Measurements from ENCODE around the gene B3GALT6. TPM values are rescaled to one million over a fixed set of nuclear protein-coding genes. Genes with fewer than 3 reads are reported as not detected.
A peak's percentile ranks its signal among the peaks of the same experiment; 100 is the strongest.

The B3GALT6 gene
- total RNA-seq, 1 donor from 2014 or later = 10.9 TPM

DNA sequence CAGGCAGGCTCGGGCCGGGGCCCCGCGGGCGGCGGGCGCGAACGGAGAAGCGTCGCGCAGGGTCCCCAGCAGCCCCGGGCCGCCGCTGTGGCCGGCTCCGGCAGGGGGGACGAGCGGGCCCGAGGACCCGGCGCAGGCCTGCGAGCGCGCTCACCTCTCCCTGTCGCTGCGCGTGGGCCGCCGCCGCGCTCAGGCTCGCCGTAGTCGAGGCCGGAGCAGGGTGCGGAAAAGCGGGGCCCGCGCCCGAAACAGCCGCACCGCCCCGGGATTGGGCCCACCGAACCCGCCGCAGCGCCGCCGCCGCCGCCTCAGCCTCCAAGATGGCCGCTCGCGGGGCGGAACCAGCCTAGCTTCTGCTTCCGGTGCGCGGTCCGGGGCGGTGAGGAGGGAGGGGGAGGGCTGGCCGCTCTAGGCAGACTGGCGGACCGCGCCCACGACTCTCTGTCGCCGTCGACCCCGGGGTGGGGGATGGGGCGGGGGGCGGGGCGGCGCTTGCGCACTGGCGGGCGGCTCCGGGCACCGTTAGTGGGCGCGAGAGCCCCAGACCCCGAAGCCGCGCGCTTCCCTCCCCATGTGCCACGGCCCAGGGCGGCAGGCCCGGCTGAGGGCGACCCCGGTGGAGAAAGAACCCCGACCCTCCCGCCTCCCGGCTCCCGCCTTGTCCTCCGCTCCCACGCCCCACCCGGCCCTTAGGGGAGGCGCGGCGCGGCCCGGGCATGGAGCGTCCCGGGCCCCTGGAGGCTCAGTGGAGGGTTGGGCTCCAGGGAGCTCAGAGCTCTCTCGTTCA, 41.7 kb downstream of the B3GALT6 start, which contains the start of gene UBE2J2:
Gene UBE2J2 (minus strand): TSS at position 343 of the 787 bp plus-strand sequence. CDS start 5,862 bp downstream, outside the sequence.
- DNase-seq (ENCODE audit: low spot score) (peak; percentile 97), ATAC-seq (peak; percentile 97)
- intact Hi-C loops (cut with DNase I) = no loop called here

DNA sequence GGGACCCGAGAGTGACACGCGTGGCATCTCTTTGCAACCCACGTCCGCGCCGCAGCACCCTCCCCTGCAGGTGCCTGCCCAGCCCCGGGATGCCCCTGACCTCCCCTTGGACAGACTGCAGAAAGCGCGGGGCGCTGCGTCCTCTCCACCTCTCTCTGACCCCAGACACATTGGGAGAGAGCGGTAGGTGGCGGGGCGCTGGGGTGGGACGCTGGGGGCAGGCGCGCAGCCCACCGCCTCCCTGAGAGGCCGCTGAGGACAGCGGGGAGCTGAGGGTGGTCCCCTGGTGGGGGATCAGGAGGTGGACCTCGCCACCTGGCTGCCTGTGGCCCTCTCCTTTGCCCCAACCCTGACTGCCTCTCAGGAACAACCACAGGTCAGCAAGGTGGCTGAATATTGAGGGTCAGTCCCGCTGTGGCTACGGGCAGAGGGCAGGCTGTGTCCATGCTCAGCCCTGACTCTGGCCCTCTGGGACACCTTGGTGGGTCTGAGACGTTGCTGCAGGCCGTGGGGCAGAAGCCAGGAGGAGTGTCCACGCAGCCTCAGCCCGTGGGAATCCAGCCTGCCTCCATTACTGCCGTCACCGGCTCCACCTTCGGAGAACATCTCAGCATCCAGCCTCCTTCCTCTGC, 42.4 kb downstream of the B3GALT6 start:
- peak; percentile 38 for ATAC-seq

DNA sequence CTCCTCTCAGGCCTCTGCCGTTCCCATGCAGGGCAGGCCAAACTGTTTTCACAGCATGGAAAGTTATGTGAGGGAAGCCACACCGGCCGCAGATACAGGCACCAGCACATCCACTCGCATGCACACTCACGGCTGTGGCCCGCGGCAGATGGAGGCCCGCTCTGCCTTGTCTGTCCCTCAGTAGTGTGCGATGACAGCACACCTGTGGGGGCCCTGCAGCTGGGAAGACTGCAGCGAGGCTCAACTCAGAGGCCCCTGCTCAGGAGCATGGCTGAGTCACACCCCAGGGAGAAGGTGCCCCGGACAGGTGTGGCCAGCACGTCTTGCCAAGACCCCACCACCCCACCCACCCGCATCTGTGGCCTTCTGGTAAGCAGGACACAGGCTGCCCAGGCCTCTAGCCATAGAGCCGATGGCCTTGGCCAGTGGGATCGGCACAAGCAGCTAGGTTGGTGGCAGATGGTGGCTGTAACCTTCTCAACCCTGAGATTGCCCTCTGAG, 42.9 kb downstream of the B3GALT6 start:
- ATAC-seq (no peak), DNase-seq (ENCODE audit: low spot score) (no peak)
- intact Hi-C loops (cut with DNase I) = no loop called here

More for the DNA sequence above, 42.4 kb downstream of the B3GALT6 start:
- intact Hi-C loops (cut with DNase I) = no loop called here
- no peak for DNase-seq (ENCODE audit: low spot score)

DNA sequence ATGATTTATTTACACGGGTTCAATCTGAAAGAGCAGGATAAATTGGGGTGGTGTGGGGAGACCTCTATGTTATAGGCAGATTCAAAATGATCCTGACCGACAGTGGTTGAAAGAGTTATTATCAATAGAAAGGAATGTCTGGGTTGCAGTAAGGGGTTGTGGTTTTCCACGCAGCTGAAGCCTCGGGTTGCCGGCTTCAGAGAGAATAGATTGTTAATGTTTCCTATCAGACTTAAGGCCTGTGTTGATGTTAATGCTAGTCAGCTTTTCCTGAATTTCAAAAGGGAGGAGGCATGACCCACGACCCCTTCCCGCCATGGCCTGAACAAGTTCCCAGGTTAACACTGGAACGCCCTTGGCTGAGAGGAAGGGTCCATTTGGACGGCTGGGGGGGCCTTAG, 43.8 kb downstream of the B3GALT6 start:
- DNase-seq (ENCODE audit: low spot score) = no peak
- intact Hi-C loops (cut with DNase I) = no loop called here
- no peak for ATAC-seq

DNA sequence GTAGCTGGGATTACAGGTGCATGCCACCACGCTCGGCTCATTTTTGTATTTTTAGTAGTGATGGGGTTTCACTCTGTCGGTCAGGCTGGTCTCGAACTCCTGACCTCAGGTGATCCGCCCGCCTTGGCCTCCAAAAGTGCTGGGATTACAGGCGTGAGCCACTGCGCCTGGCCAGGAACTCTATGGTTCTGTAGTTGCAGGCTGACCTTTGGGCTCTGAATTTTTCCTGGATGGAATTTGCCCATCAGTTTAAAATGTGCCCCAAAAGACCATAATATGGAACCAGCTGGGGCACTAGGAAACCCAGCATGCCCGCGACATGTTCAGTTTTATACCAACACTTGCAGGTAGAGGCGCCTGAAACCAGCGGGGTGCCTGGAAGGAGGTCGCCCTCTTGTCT, 46.6 kb downstream of the B3GALT6 start:
- intact Hi-C loops (cut with DNase I) = no loop called here
- no peak for DNase-seq (ENCODE audit: low spot score)
- ATAC-seq = no peak

DNA sequence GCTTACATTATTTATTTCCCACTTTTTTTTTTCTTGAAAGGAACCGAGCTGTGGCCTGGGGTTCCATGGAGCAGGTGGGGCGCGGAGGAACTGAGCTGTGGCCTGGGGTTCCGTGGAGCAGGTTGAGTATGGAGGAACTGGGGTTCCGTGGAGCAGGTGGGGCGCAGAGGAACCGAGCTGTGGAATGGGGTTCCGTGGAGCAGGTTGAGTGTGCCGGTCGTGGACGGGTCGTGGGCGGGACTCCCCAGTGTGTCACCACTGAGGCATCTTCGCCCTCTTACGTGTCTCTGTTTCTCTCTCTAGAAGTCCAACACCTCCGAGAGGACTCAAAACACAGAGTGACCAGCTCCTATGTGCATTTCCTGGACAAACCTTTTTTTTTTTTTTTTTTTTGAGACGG, 47.0 kb downstream of the B3GALT6 start:
- intact Hi-C loops (cut with DNase I) = no loop called here
- ATAC-seq = no peak
- no peak for DNase-seq (ENCODE audit: low spot score)

DNA sequence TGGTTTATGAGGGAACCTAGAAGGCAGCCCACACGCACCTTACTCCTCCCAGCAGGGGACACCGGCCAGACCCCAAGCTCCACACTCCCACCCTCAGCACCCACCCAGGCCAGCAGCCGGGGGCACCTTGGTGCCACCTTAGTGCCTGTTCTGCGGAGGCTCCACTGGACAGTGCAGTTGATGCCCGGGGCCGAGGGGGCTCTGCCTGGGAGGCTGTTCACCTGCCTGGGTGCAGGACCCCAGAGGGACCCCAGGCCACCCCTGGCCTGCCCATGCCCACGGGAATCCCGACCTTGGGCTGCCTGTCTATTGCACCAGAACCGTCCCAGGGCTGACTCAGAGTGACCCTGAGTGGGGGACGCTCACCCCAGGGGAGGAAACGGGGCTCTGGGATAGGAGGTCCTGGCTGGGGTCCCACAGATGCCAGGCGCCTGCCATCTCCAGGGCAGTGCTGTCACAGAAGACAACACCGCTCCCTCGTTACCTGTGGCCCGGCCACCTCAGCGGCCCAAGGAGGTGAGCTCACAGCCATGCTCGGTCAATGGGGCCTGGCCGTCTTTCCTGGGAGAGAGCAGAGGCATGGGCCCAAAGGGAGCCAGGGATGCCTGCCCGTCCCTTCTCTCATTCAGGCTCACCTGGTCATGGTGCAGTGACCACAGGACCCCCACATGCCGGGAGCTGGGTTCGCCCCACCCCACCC, 48.9 kb downstream of the B3GALT6 start:
- DNase-seq (ENCODE audit: low spot score) = no peak
- intact Hi-C loops (cut with DNase I) = no loop called here
- no peak for ATAC-seq

DNA sequence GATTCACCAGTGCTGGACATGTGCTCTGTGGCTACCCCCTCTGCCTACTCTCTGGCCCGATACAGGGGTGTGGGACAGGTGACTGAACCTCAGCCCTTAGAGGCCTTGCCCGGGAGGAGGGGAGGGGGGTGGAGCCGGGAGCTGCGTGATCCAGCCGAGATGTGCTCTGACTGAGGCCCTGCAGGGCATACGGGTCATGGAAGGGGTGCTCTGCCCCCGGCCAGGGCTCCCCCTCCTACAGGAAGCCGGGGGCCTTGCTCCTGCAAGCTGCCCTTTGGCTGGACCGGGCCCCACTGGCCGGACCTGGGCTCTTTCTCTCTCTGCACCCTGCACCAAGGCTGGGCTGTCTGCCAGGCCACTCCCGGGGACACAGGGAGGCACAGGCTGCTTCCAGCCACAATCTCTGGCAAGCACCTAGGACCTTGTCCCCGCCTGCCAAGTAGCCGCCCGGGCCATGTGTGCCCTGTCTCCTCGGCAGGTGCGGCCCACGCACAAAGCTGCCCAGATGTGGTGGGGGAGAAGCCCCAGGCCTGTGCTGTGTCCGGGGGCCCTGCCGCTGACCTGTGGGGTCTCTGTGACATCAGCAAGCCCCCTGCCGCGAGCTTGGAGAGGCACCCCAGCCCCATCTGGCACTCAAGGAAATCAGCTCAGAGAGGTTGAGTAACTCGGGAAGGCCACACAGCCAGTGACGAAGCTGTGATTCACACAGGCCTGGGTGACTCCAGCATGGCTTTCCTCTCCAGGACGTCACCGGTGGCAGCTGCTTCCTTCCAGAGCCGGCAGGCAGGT, 49.7 kb downstream of the B3GALT6 start:
- no peak for DNase-seq (ENCODE audit: low spot score)
- intact Hi-C loops (cut with DNase I) = no loop called here
- no peak for ATAC-seq

DNA sequence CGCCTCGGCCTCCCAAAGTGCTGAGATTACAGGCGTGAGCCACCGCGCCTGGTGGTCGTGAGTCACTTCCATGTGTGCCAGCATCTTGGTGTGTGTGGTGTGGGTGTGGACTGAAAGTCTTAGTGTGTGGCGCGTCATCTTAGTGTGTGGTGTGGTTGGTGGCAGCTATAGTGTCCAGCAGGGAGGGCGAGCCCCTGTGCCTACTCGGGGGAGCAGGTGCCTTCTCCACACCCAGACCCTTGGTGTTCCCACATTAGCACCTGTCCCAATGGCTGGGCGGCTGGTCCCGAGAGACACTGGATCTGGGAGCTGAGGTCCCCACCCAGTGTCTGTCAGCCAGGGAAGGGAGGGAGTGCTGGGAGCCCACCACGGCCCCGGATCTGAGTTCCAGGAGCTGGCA, 51.0 kb downstream of the B3GALT6 start:
- DNase-seq (ENCODE audit: low spot score) = no peak
- intact Hi-C loops (cut with DNase I) = no loop called here
- ATAC-seq = no peak

DNA sequence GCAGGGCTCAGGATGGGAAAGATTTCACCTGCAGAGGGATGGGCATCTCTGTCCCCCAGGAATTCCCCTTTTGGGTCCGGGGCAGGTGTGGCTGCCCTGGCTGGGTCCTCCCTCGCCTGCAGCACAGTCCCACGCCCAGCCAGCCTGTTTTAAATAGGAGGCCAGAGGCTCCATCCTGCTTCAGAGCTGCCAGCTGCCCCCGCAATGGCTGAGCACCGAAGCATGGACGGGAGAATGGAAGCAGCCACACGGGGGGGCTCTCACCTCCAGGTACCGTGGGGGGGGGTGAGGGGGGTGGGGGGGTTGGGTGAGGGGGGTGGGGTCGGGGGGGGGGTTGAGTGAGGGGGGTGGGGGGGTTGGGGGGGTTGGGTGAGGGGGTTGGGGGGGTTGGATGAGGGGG, 51.8 kb downstream of the B3GALT6 start:
- intact Hi-C loops (cut with DNase I) = no loop called here
- DNase-seq (ENCODE audit: low spot score) = no peak
- ATAC-seq = no peak

Other genes with a start within 250 kb of the B3GALT6 start
- gene HES4, start 232.1 kb upstream of the B3GALT6 start, total RNA-seq = 30.5 TPM
- gene ISG15, start 218.7 kb upstream of the B3GALT6 start, total RNA-seq = 18.8 TPM
- gene AGRN, start 212.1 kb upstream of the B3GALT6 start, total RNA-seq = 22.0 TPM
- gene RNF223, start 157.9 kb upstream of the B3GALT6 start, total RNA-seq = not detected
- 12.0 TPM for gene C1orf159, start 116.1 kb upstream of the B3GALT6 start, total RNA-seq
- gene TTLL10, start 58.4 kb upstream of the B3GALT6 start, total RNA-seq = 0.71 TPM
- gene TNFRSF18, start 25.6 kb upstream of the B3GALT6 start, total RNA-seq = 0.58 TPM
- gene TNFRSF4, start 18.1 kb upstream of the B3GALT6 start, total RNA-seq = 2.5 TPM
- 94.9 TPM for gene SDF4, start 236 bp upstream of the B3GALT6 start, total RNA-seq
- 3.5 TPM for gene C1QTNF12, start 14.5 kb downstream of the B3GALT6 start, total RNA-seq
- gene UBE2J2, start 41.6 kb downstream of the B3GALT6 start, total RNA-seq = 50.5 TPM
- gene SCNN1D, start 48.2 kb downstream of the B3GALT6 start, total RNA-seq = 12.5 TPM
- 74.7 TPM for gene ACAP3, start 75.7 kb downstream of the B3GALT6 start, total RNA-seq
- gene PUSL1, start 76.4 kb downstream of the B3GALT6 start, total RNA-seq = 11.3 TPM
- gene INTS11, start 92.4 kb downstream of the B3GALT6 start, total RNA-seq = 111 TPM
- gene CPTP, start 92.6 kb downstream of the B3GALT6 start, total RNA-seq = 15.7 TPM
- 0.49 TPM for gene TAS1R3, start 99.0 kb downstream of the B3GALT6 start, total RNA-seq
- gene DVL1, start 117.2 kb downstream of the B3GALT6 start, total RNA-seq = 91.4 TPM
- gene MXRA8, start 126.3 kb downstream of the B3GALT6 start, total RNA-seq = 262 TPM
- gene AURKAIP1, start 143.0 kb downstream of the B3GALT6 start, total RNA-seq = 58.9 TPM
- gene CCNL2, start 167.1 kb downstream of the B3GALT6 start, total RNA-seq = 207 TPM
- 75.6 TPM for gene MRPL20, start 175.1 kb downstream of the B3GALT6 start, total RNA-seq
- 11.2 TPM for gene ANKRD65, start 189.0 kb downstream of the B3GALT6 start, total RNA-seq
- 175 TPM for gene VWA1, start 203.5 kb downstream of the B3GALT6 start, total RNA-seq
- gene ATAD3C, start 217.5 kb downstream of the B3GALT6 start, total RNA-seq = 2.4 TPM
- 28.6 TPM for gene ATAD3B, start 239.5 kb downstream of the B3GALT6 start, total RNA-seq